HUES6 (cell line): ENCODE results near the gene SNRPA.
"Not testable (repeated sequence)": the region's sequence is repeated elsewhere in the genome, so short reads cannot be mapped to it uniquely, and the experiment has no call there.

Experiments
- H3K27ac ChIP-seq: 2 replicates; pipeline ENCODE4 v1.7.0; 2013; ENCODE audit warnings: low read depth, mild to moderate bottlenecking, low read length, inconsistent platforms
- H3K27me3 ChIP-seq: 2 replicates; pipeline ENCODE4 v1.6.1; 2013; ENCODE audit warnings: low read length; ENCODE audit not compliant: control insufficient read depth, insufficient read depth
- H3K36me3 ChIP-seq: 2 replicates; pipeline ENCODE4 v1.6.1; 2013; ENCODE audit warnings: low read length; ENCODE audit not compliant: control insufficient read depth, insufficient read depth
- H3K4me1 ChIP-seq: 2 replicates; pipeline ENCODE4 v1.6.1; 2013; ENCODE audit warnings: low read length; ENCODE audit not compliant: control insufficient read depth, insufficient read depth
- H3K4me3 ChIP-seq: 2 replicates; pipeline ENCODE4 v1.5.1; 2013; ENCODE audit warnings: low read depth, low read length
- H3K9ac ChIP-seq: one replicate; pipeline ENCODE4 v1.6.1; 2013; ENCODE audit warnings: mild to moderate bottlenecking, low read length
- H3K9me3 ChIP-seq: 2 replicates; pipeline ENCODE4 v1.6.1; 2013; ENCODE audit warnings: low read depth, low read length; ENCODE audit not compliant: control insufficient read depth, insufficient read depth

Gene SNRPA

DNA sequence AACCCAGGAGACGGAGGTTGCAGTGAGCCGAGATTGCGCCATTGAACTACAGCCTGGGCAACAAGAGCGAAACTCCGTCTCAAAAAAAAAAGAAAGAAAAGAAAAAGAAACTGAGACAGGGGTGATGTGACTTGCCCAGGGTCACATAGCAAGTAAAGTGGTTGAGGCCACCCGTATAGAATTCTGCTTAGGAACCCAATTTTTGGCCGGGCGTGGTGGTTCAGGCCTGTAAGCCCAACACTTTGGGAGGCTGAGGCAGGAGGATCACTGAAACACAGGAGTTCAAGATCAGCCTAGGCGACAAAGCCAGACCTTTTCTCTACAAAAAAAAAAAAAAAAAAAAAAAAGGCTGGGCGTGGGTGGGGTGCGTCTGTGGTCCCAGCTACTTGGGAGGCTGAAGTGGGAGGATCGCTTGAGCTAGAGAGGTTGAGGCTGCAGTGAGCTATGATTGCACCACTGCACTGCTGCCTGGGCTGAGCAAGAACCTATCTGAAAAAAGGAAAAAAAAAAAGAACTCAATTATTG is 1.3 kb downstream of the SNRPA start:
- Histone ChIP-seq H3K9ac (peak overlapping the region; percentile 98), H3K36me3 (peaks cover 46% of the 10 kb centered on the region), H3K27ac (peak overlapping the region; percentile 97; the same call in 1 of the 2 replicates), H3K9me3 (no peaks in the 10 kb centered on the region), H3K4me1 (peaks cover 22% of the 10 kb centered on the region), H3K4me3 (peak overlapping the region; percentile 93), H3K27me3 (no peaks in the 10 kb centered on the region)

DNA sequence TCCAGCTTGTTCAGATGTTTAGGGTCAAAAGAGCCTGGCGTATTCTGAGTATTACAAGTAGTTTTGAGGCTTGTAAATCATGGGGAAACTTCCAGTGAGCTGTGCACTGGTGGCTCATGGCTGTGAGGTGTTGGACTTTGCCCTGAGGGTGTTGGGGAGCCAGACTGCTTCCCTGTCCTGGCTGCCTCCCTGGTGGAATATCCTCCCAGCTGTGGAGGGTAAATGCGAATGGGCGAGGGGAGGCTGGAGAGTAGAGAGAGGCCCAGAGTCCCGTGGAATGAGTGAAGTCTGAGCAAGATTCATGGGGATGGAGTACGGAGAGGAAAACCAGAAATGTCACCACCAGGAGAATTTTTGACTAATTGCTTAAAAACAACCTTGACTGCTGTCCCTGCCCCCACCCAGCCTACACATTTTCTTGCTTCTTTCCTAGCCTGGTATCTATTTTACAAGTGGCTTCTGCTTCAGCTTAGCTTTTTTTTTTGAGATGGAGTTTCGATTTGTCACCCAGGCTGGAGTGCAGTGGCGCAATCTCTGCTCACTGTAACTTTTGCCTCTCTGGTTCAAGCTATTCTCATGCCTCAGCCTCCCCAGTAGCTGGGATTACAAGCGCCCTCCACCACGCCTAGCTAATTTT is 3.7 kb downstream of the SNRPA start:
- no peak overlapping the region for H3K27ac ChIP-seq
- H3K36me3 ChIP-seq: peaks cover 67% of the 10 kb centered on the region
- H3K4me1 ChIP-seq: peaks cover 15% of the 10 kb centered on the region
- H3K27me3 ChIP-seq: no peaks in the 10 kb centered on the region
- H3K4me3 ChIP-seq: 0 out of 2 replicates have a peak overlapping the region, but pooled peaks have one; percentile 22
- H3K9ac ChIP-seq: peak overlapping the region; percentile 23
- H3K9me3 ChIP-seq: no peaks in the 10 kb centered on the region

DNA sequence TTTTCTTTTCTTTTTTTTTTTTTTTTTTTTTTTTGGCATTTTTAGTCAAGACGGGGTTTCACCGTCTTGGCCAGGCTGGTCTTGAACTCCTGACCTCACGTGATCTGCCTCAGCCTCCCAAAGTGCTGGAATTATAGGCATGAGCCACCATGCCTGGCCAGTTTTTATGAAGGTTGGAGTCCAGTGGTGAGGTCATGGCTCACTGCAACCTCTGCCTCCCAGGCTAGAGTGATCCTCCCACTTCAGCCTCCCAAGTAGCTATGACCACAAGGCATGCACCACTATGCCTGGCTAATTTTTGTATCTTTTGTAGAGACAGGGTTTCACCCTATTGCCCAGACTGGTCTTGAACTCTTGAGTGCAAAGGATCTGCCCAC is 4.2 kb downstream of the SNRPA start:
- peaks cover 72% of the 10 kb centered on the region for H3K36me3 ChIP-seq
- peaks cover 12% of the 10 kb centered on the region; the same call in 1 of the 2 replicates for H3K4me1 ChIP-seq
- H3K9ac ChIP-seq: no peak overlapping the region
- H3K27me3 ChIP-seq: no peaks in the 10 kb centered on the region
- no peak overlapping the region for H3K27ac ChIP-seq
- no peaks in the 10 kb centered on the region for H3K9me3 ChIP-seq
- H3K4me3 ChIP-seq: no peak overlapping the region

DNA sequence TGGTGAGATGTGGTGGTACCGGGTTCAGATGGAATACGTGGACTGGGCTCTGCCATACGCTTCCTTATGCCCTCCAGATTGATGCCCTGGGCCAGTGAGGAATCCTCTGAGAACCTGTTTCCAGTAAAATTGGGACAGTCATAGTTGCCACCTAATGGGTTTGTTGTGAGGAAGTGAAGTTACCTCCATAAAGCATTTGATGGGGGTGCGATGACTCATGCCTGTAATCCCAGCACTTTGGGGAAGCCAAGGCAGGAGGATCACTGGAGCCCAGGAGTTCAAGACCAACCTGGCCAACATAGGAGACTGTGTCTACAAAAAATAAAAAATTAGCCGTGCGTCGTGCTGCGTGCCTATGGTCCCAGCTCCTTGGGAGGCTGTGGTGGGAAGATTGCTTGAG is 4.8 kb downstream of the SNRPA start:
- peaks cover 77% of the 10 kb centered on the region for H3K36me3 ChIP-seq
- peaks cover 12% of the 10 kb centered on the region; the same call in 1 of the 2 replicates for H3K4me1 ChIP-seq
- no peaks in the 10 kb centered on the region for H3K27me3 ChIP-seq
- no peak overlapping the region for H3K27ac ChIP-seq
- H3K9me3 ChIP-seq: no peaks in the 10 kb centered on the region
- H3K4me3 ChIP-seq: no peak overlapping the region
- no peak overlapping the region for H3K9ac ChIP-seq

DNA sequence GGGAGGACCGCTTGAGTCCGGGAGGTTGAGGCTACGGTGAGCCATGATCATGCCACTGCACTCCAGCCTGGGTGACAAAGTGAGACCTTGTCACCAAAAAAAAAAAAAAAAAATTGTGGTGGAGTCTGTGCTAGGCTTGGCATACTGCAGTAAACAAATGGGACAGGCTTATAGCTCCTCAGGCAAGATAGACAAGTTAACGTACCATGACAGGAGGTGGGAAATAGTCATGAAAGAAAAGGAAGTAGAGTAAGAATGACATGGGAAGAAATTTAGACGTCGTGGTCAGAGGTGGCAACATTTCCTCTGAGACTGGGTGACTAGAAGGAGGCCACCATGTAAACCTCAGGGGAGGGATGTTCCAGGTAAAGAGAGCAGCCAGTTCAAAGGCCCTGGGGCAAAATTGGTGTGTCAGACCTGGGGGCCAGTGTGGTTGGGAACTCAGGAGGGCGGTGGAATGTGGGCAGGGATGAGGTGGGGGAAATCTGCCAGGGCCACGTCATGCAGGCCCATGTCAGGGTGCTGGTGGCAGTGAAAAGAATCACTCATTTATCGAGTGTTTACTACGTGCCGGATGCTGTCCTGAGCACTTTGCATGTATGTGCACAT is 5.6 kb downstream of the SNRPA start:
- Histone ChIP-seq H3K9me3 (no peaks in the 10 kb centered on the region), H3K36me3 (peaks cover 82% of the 10 kb centered on the region), H3K4me1 (peaks cover 12% of the 10 kb centered on the region; the same call in 1 of the 2 replicates), H3K27me3 (no peaks in the 10 kb centered on the region), H3K9ac (no peak overlapping the region), H3K4me3 (no peak overlapping the region), H3K27ac (no peak overlapping the region)

DNA sequence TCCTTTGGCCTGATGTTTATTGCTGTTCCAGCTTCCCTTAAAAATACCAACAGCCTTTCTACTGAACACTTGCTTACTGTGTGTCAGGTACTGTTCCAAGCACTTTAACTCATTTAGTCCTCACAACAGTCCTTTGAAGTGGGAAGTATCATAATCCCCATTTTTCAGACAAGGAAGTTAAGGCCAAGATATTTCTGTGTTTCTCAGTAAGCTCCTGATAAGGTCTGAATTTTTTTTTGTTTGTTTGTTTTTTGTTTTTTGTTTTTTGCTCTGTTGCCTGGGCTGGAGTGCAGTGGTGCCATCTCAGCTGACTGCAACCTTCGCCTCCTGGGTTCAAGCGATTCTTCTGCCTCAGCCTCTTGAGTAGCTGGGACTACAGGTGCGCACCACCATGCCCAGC is 7.5 kb downstream of the SNRPA start:
- H3K27ac ChIP-seq: no peak overlapping the region
- H3K4me1 ChIP-seq: peaks cover 8% of the 10 kb centered on the region; the same call in 1 of the 2 replicates
- H3K9ac ChIP-seq: no peak overlapping the region
- H3K36me3 ChIP-seq: peaks cover 92% of the 10 kb centered on the region
- H3K4me3 ChIP-seq: no peak overlapping the region
- no peaks in the 10 kb centered on the region for H3K27me3 ChIP-seq
- no peaks in the 10 kb centered on the region for H3K9me3 ChIP-seq

DNA sequence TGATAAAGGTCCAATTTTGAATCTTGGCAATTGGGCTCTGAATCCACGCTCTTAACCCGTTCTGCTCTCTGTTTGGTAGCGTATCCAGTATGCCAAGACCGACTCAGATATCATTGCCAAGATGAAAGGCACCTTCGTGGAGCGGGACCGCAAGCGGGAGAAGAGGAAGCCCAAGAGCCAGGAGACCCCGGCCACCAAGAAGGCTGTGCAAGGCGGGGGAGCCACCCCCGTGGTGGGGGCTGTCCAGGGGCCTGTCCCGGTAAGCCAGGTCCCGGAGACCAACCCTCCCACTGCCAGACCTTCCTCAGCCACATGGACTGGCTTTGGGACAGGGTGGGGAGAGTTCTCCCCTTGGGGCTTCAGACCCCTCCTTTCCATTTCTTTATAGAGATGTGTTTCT is 8.3 kb downstream of the SNRPA start:
- H3K36me3 ChIP-seq: peaks cover 96% of the 10 kb centered on the region
- H3K27me3 ChIP-seq: no peaks in the 10 kb centered on the region
- no peak overlapping the region for H3K4me3 ChIP-seq
- no peaks in the 10 kb centered on the region for H3K9me3 ChIP-seq
- no peak overlapping the region for H3K27ac ChIP-seq
- peaks cover 4% of the 10 kb centered on the region; the same call in 1 of the 2 replicates for H3K4me1 ChIP-seq
- no peak overlapping the region for H3K9ac ChIP-seq

DNA sequence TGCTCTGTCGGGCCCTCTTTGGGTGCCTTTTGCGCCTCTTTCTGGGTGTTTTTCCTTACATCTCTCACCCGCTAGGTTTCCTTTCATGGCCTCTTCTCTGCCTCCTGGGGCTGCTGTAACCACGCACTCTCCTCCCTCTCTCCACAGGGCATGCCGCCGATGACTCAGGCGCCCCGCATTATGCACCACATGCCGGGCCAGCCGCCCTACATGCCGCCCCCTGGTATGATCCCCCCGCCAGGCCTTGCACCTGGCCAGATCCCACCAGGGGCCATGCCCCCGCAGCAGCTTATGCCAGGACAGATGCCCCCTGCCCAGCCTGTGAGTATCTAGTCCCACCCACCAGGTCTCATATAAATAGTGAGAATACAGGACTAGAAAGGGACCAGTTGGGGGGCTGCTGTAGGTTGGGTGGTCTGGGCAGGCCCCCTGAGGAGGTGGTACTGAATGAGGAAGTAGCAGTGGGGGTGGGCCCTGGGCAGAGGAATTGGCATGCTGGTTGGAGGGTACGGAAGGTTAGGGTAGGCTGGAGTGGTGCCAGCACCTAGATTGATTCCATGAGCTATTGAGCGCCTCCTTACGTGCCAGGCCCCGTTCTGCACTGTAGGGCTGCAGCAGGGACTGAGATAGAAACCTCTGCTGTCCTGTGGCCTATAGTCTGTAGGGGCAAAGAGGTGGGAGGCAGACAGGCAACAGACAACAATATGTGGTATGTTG is 11.9 kb downstream of the SNRPA start:
- no peaks in the 10 kb centered on the region for H3K27me3 ChIP-seq
- H3K9ac ChIP-seq: no peak overlapping the region
- H3K36me3 ChIP-seq: peaks cover 83% of the 10 kb centered on the region
- H3K4me3 ChIP-seq: no peak overlapping the region
- no peaks in the 10 kb centered on the region for H3K9me3 ChIP-seq
- H3K4me1 ChIP-seq: no peaks in the 10 kb centered on the region
- no peak overlapping the region for H3K27ac ChIP-seq

DNA sequence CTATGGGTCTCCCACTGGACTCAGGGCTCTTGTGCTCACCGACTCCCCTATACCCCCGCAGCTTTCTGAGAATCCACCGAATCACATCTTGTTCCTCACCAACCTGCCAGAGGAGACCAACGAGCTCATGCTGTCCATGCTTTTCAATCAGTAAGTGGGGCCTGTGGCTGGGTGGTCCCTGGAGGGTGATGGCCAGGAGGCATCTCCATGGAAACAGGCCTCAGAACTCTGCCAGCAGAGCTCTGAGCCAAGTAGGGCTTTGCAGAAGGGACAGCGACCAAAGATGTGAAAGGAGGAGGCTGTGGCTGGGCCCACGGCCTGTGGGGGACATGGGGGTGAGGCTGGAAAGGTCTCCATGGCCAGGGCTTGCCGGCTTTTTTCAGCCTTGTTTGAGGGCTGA is 12.5 kb downstream of the SNRPA start:
- no peak overlapping the region for H3K9ac ChIP-seq
- H3K4me1 ChIP-seq: no peaks in the 10 kb centered on the region
- no peaks in the 10 kb centered on the region for H3K27me3 ChIP-seq
- no peak overlapping the region for H3K4me3 ChIP-seq
- no peaks in the 10 kb centered on the region for H3K9me3 ChIP-seq
- H3K36me3 ChIP-seq: peaks cover 77% of the 10 kb centered on the region
- no peak overlapping the region for H3K27ac ChIP-seq

DNA sequence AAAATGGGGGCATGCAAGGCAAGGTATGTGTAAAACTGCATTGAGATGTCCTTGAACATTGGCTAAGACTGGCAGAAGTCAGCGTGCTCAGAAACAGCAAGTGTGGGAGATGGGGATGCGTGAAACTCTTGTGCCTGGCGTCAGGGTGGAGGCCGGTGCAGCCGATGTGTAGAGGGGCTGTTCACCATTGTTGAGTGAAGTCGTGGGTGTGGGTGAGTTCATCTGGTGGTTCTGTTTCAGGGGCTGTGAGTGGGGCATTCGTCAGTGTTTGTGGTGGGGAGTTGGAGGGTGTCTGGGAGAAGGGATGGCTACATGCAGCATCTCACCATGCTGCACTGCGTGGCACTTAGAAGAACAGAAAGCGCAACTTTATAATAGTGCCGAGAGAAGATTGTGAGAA is 13.0 kb downstream of the SNRPA start:
- no peaks in the 10 kb centered on the region for H3K4me1 ChIP-seq
- no peak overlapping the region for H3K4me3 ChIP-seq
- peaks cover 73% of the 10 kb centered on the region for H3K36me3 ChIP-seq
- H3K27me3 ChIP-seq: no peaks in the 10 kb centered on the region
- no peaks in the 10 kb centered on the region for H3K9me3 ChIP-seq
- H3K9ac ChIP-seq: no peak overlapping the region
- no peak overlapping the region for H3K27ac ChIP-seq

DNA sequence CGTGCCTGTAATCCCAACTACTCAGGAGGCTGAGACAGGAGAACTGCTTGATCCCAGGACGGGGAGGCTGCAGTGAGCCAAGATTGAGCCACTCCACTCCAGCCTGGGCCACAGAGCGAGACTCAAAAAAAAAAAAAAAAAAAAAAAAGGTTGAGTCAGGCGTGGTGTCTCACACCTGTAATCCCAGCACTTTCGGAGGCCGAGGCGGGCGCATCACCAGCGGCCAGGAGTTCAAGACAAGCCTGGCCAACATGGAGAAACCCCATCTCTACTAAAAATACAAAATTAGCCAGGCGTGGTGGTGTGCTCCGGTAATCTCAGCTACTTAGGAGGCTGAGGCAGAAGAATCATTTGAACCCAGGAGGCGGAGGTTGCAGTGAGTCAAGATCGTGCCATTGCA is 15.4 kb downstream of the SNRPA start:
- peaks cover 49% of the 10 kb centered on the region for H3K36me3 ChIP-seq

More for the DNA sequence above, 15.4 kb downstream of the SNRPA start:
- not testable (repeated sequence) for H3K9me3 ChIP-seq, H3K4me3 ChIP-seq, H3K9ac ChIP-seq, H3K27ac ChIP-seq, H3K27me3 ChIP-seq, H3K4me1 ChIP-seq
